NCI-H2081 treated with DMSO at 0.1 percent for 48 hours (cell line): ENCODE results near the gene NTF3.
A peak's percentile ranks its signal among the peaks of the same experiment; 100 is the strongest.

Source experiments
- DNase-seq: peaks from one replicate; lab custom pipeline; 2025; lab: John Stamatoyannopoulos, UW

Gene NTF3

GRCh38 chr12:5432011-5432400, at the start of gene NTF3:
NTF3 (plus strand) TSS chr12:5432108; CDS start chr12:5432325, 217 bp downstream.
- DNase-seq, result no peak

GRCh38 chr12:5384015-5384414, 47.9 kb upstream of the NTF3 start:
- no peak for DNase-seq

- DNase-seq, result no peak
These were observed 43.0 kb upstream of the NTF3 start for GRCh38 chr12:5388581-5389535.

GRCh38 chr12:5390174-5390799, 41.6 kb upstream of the NTF3 start:
- DNase-seq, result no peak

- no peak for DNase-seq
These were observed 40.3 kb upstream of the NTF3 start for GRCh38 chr12:5391653-5392052.

GRCh38 chr12:5392961-5393360, 38.9 kb upstream of the NTF3 start:
- DNase-seq, result no peak

- DNase-seq, result peak; percentile 98
These were observed 36.3 kb upstream of the NTF3 start for GRCh38 chr12:5395443-5396271.

GRCh38 chr12:5396541-5396940, 35.4 kb upstream of the NTF3 start:
- peak; percentile 70 for DNase-seq

- DNase-seq, result no peak
These were observed 32.6 kb upstream of the NTF3 start for GRCh38 chr12:5399266-5399665.

GRCh38 chr12:5402009-5402935, 29.6 kb upstream of the NTF3 start:
- no peak for DNase-seq

- DNase-seq, result no peak
These were observed 28.5 kb upstream of the NTF3 start for GRCh38 chr12:5403411-5403810.

- no peak for DNase-seq
These were observed 24.7 kb upstream of the NTF3 start for GRCh38 chr12:5407034-5407856.

- no peak for DNase-seq
These were observed 22.3 kb upstream of the NTF3 start for GRCh38 chr12:5409619-5410018.

- no peak for DNase-seq
These were observed 15.3 kb upstream of the NTF3 start for GRCh38 chr12:5416571-5416970.

- no peak for DNase-seq
These were observed 14.4 kb upstream of the NTF3 start for GRCh38 chr12:5417500-5417899.

- peak; percentile 4 for DNase-seq
These were observed 3.3 kb upstream of the NTF3 start for GRCh38 chr12:5428332-5429221.

- no peak for DNase-seq
These were observed 2.0 kb upstream of the NTF3 start for GRCh38 chr12:5429741-5430557.
